ENCODE results near the gene ZNF783.
"Not testable (repeated sequence)": the region's sequence is repeated elsewhere in the genome, so short reads cannot be mapped to it uniquely, and the experiment has no call there.

Gene ZNF783

DNA sequence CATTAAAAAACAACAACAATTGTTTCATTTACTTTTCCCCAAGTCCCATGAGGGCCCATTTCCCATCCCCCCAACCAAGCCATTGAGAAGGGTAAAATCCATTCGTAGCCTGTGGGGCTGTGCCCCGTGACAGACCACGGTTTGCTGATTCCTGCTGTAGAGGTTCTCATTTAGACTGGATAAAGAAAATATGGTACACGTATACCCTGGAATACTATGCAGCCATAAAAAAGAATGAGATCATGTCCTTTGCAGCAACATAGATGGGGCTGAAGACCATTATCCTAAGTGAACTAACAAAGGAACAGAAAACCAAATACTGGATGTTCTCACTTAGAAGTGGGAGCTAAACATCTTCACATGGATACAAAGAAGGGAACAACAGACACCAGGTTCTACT lies 44.9 kb downstream of the ZNF783 start:
- no peak for DNase-seq

DNA sequence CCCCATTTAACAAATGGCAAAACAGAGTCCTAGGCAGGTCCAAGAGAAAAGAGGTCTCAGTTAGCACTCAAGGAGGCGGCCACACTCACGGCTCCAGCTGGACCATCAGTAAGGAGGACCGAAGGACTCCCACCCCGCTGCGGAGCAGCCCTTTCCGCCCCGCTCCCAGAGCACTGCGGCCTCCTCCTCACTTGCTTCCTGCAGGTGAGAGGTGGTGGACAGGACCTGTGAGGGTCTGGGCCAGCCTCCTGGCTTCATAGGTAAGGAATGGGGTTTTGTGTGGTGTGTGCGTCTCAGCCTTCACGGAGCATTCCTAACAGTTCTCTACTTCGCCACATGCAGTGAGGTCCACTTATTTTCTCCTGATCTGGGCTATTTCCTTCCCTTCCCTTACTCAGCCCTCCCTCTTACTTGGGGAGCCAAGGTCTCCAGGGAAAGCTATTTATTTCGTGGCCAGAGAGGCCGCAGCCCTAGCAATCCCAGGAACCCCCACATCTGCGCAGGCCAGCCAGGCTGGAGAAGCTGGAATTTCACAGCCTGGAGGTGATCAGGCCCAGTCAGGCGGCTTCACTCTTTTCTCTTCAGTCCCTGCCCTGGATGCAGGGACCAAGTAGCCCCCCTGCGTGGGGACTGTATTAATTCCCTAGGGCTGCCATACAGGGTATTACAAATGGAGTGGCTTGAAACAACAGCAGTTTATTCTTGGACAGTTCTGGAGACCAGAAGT lies 45.9 kb downstream of the ZNF783 start:
- no peak for DNase-seq

GRCh38 chr7:149310113-149310836 lies 48.3 kb downstream of the ZNF783 start:
- peak; percentile 88 for DNase-seq

DNA sequence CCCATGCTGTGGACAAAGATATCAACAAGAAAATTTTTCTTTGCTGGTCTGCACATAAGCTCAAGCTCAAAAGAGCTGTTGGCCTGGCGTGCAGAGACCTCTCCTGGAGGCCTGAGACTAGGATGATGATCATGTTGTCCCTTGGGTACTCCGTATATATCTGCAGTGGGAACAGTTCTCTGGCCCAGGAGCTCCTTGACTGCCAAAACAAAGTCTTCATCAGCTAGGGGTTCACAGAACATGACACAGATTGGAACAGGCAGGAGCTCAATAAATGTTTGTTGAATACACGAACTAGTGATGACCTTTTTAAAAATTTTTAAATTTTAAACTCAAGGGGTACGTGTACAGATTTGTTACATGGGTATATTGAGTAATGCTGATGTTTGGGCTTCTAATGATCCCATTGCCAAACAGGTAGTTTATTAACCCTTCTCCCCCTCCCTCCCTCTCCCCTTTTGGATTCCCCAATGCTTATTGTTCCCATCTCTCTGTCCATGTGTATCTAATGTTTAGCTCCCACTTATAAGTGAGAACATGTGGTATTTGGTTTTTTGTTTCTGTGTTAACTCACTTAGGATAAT lies 49.1 kb downstream of the ZNF783 start:
- DNase-seq = no peak

DNA sequence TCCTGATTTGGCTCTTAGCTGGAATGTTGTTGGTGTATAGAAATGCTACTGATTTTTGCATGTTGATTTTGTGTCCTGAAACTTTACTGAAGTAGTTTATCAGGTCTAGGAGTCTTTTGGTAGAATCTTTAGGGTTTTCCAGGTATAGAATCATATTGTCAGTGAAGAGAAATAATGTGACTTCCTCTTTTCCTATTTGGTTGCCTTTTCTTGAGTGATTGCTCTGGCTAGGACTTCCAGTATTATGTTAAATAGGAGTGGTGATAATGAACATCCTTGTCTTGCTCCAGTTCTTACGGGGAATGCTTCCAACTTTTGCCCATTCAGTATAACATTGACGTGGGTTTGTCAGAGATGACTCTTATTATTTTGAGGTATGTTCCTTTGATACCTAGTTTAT lies 52.0 kb downstream of the ZNF783 start:
- no peak for DNase-seq

GRCh38 chr7:149316606-149317005 lies 54.6 kb downstream of the ZNF783 start:
- no peak for DNase-seq

DNA sequence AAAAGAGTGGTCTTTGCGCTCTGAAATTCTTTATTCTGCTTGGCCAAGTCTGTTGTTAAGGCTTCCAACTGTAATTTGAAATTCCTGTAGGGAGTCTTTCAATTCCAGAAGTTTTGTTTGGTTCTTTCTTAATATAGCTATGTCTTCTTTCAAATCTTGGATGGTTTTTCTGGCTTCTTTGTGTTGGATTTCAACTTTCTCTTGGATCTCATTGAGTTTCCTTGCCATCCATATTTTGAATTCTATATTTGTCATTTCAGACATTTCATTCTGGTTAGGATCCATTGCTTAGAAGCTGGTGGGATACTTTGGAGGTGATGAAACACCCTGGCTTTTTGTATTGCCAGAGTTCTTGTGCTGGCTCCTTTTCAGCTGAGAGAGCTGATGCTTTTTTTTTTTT lies 55.5 kb downstream of the ZNF783 start:
- no peak for DNase-seq

GRCh38 chr7:149317986-149318672 lies 56.1 kb downstream of the ZNF783 start:
- DNase-seq = peak; percentile 50

- no peak for DNase-seq
Observed at GRCh38 chr7:149319376-149319775, 57.4 kb downstream of the ZNF783 start.

- no peak for DNase-seq
Observed at GRCh38 chr7:149320313-149321124, 58.5 kb downstream of the ZNF783 start.

DNA sequence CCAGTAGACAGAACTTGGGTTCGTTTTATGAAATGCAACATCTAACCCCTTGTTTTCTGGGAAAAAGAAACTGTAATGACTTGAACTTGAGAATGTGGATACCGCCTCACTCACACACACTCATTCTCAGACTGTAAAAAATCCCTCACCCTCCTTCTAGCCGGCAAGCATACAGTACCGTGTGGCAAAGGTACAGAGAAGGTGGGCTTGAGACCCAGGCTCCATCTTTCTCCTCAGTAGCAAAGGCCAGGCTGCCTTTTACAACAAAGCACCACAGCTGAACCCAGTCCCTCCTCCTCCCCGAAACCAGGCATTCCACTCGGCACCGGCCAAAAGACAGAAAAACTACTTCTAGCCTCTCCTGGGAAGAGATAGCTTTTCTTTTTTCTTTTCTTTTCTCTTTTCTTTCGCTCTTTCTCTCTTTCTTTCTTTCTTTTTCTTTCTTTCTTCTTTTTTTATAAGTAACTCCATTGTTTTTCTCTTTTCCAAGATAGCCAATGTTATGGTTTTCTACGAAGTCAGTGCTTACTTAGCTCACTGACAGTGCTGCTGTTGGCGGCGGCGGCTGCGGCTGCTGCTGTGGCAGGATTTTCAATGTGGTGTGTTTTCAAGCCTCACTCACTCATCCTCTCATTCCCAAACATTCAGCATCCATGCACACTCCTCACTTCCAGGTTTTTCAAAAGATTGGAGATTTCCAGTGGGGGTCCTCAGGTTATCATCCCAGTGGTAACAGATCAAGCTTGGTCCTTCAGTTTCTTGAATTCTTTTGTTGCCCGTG lies 59.3 kb downstream of the ZNF783 start:
- DNase-seq = not testable (repeated sequence)

GRCh38 chr7:149321978-149322541 lies 60.1 kb downstream of the ZNF783 start:
- DNase-seq = no peak

DNA sequence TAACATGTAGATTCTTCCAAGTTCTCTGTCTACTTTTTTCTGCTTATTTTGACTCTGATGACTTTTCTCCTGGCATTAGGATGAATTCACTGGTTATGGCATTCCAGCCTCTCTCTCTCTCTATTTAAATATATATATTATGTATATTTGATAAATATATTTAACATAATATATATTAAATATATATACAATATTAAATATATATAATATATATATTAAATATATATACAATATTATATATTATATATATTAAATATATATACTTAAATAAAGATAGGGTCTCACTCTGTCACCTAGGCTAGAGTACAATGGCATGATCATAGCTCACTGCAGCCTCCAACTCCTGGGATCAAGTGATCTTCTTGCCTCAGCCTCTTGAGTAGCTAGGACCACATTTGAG lies 60.7 kb downstream of the ZNF783 start:
- DNase-seq = no peak

DNA sequence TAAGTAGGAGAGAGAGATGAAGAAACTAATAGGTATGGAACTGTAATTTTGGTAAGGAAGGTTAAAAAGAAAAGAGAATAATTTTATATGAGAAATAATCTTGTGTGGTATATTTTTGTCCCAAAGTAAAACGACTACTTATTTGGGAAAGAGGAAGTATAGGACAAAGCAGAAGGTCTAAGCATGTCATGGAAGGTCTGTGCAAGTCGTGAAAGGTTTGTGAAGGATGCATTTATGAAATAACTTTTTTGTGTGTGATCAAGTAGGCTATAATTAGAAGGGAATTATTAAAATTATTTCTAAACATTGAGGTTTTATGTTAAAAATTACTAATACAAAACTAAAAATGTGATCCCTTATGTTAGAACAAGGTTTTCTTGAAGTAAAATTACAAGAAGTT lies 63.3 kb downstream of the ZNF783 start:
- no peak for DNase-seq

DNA sequence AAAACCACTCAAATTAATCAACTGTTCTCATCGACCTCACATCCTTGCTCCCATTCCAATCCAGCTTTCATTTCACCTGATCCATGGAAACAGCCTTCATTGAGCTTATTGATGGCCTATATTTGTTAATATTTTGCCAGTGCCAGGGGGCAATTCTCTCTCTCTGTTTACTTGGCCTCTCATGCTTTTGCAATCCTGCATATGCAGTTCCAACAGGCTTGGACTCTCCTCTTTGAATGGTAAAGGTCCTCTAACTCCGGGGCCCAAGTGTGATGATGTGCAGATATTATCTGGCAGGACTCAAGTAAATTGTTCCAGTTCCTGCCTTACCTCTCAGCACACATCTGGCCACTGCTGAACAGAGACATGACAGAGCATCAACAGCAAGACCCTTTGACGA lies 67.3 kb downstream of the ZNF783 start:
- no peak for DNase-seq

- no peak for DNase-seq
Observed at GRCh38 chr7:149329766-149330334, 67.9 kb downstream of the ZNF783 start.

- peak; percentile 61 for DNase-seq
Observed at GRCh38 chr7:149330914-149331567, 69.0 kb downstream of the ZNF783 start.

DNA sequence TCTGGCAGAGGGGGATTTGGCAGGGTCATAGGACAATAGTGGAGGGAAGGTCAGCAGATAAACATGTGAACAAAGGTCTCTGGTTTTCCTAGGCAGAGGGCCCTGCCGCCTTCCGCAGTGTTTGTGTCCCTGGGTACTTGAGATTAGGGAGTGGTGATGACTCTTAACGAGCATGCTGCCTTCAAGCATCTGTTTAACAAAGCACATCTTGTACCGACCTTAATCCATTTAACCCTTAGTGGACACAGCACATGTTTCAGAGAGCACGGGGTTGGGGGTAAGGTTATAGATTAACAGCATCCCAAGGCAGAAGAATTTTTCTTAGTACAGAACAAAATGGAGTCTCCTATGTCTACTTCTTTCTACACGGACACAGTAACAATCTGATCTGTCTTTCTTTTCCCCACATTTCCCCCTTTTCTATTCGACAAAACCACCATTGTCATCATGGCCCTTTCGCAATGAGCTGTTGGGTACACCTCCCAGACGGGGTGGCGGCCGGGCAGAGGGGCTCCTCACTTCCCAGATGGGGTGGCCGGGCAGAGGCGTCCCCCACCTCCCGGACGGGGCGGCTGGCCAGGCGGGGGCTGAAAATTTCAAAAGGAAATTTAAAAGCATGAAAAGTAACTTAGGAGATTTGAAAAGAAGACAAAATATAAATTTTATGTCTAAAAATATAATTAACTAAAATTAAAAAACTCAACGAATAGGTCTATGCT lies 70.8 kb downstream of the ZNF783 start:
- DNase-seq = not testable (repeated sequence)

DNA sequence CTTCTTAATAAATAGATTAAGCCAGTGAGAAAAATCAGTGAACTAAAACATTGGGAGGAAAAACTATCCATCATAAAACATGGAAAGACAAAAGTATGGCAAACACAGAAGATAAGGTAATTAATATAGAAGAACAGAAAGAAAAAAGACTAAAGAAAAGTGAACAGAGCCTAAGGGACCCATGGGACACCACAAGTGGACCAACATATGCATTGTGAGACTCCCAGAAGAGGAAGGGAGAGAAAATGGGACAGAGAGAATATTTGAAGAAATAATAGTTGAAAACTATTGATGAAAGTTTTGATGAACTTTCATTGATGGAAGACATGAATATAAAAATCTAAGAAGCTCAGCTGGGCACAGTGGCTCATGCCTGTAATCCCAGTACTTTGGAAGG lies 71.3 kb downstream of the ZNF783 start:
- DNase-seq = no peak

DNA sequence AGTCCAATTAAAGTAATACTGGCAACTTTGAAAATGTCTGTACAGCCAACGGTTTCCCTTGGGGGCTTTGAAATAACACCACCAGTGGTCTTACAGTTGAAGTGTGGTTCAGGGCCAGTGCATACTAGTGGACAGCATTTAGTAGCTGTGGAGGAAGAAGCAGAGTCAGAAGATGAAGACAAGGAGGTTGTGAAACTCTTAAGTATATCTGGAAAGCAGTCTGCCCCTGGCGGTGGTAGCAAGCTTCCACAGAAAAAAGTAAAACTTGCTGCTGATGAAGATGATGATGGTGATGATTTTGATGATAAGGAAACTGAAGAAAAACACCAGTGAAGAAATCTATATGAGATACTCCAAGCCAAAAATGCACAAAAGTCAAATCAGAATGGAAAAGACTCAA lies 72.2 kb downstream of the ZNF783 start:
- DNase-seq = no peak

All from NCI-H69 (cell line).